CD4-positive, alpha-beta T cell (primary cell): ENCODE data around the gene DES. TPM values are rescaled to one million over a fixed set of nuclear protein-coding genes. Genes with fewer than 3 reads are reported as not detected.

ENCODE experiments used
- ATAC-seq: fragments of 200-7000 bp; cut with Tn5 transposase; one replicate; pipeline ENCODE4 v1.10.0; 2022; ENCODE audit warnings: mild to moderate bottlenecking; ENCODE audit not compliant: poor library complexity
- CTCF ChIA-PET: fragments of 350-600 bp; sonication (Branson Sonifier 250); formaldehyde crosslinking; loops from one replicate; lab custom pipeline; 2021; ENCODE audit warnings: antibody characterized with exemption, inconsistent platforms; lab: Charles Lee
- POLR2A ChIA-PET: fragments of 350-600 bp; sonication (Branson Sonifier 250); formaldehyde crosslinking; loops from one replicate; lab custom pipeline; 2021; ENCODE audit warnings: antibody characterized with exemption, inconsistent platforms; lab: Charles Lee
- DNase-seq, 14 experiments: peaks; one replicate each; pipeline ENCODE4 v3.0.0-alpha.2; 2013 to 2020; ENCODE audit warnings: mixed read lengths in 2 of 14
- H3K27ac ChIP-seq, 2 donors: one replicate each; pipeline versions ENCODE4 v1.5.1 to v1.7.0; 2013; ENCODE audit warnings: low read length in 2 of 2, low read depth in 1 of 2, mild to moderate bottlenecking in 1 of 2
- H3K27me3 ChIP-seq, 2 experiments: 1 replicate in 1 of 2; 2 replicates in 1 of 2; pipeline versions ENCODE4 v1.6.1 to v1.7.0; 2013; ENCODE audit warnings: low read length in 2 of 2, control low read depth in 1 of 2, mild to moderate bottlenecking in 1 of 2, moderate library complexity in 1 of 2; ENCODE audit not compliant: insufficient read depth in 2 of 2, control insufficient read depth in 1 of 2
- H3K36me3 ChIP-seq: one replicate; pipeline ENCODE4 v1.6.1; 2013; ENCODE audit warnings: low read length, control low read depth; ENCODE audit not compliant: insufficient read depth
- H3K4me1 ChIP-seq: one replicate; pipeline ENCODE4 v1.6.1; 2013; ENCODE audit warnings: low read length, control low read depth; ENCODE audit not compliant: insufficient read depth
- H3K4me3 ChIP-seq: one replicate; pipeline ENCODE4 v1.5.1; 2013; ENCODE audit warnings: mild to moderate bottlenecking, low read length, moderate library complexity
- H3K9me3 ChIP-seq, 2 experiments: 1 replicate in 1 of 2; 2 replicates in 1 of 2; pipeline versions ENCODE4 v1.6.1 to v1.7.0; 2013; ENCODE audit warnings: low read length in 2 of 2, mild to moderate bottlenecking in 2 of 2, control low read depth in 1 of 2, moderate library complexity in 1 of 2; ENCODE audit not compliant: control insufficient read depth in 1 of 2, insufficient read depth in 1 of 2
- H3K27ac Mint-ChIP-seq: one replicate; pipeline ENCODE4 v1.8.0; 2020; ENCODE audit warnings: mixed read lengths
- H3K27me3 Mint-ChIP-seq: one replicate; pipeline ENCODE4 v1.8.0; 2021; ENCODE audit warnings: mixed read lengths
- H3K36me3 Mint-ChIP-seq: one replicate; pipeline ENCODE4 v1.8.0; 2021; ENCODE audit warnings: low read depth, mixed read lengths
- H3K4me1 Mint-ChIP-seq: one replicate; pipeline ENCODE4 v1.8.0; 2021; ENCODE audit warnings: low read depth, mixed read lengths
- H3K4me3 Mint-ChIP-seq: one replicate; pipeline ENCODE4 v1.8.0; 2020; ENCODE audit warnings: mild to moderate bottlenecking, mixed read lengths
- H3K9me3 Mint-ChIP-seq: one replicate; pipeline ENCODE4 v1.8.0; 2020; ENCODE audit warnings: mixed read lengths
- intact Hi-C, 2 experiments: fragments of 100-400 bp; cut with DNase I in 1 of 2; cut with micrococcal nuclease in 1 of 2; formaldehyde crosslinking; loops; one replicate each; pipeline versions ENCODE4 v1.15.1 to v1.9.0; 2023 to 2025; cut with DNase I, micrococcal nuclease
- total RNA-seq, 174 experiments: library from RNA in 2 of 174; stranded (reverse) in 2 of 174; gene quantifications; one replicate each; pipeline ENCODE4 v1.2.3 and lab custom pipeline; 2021 to 2026
- TF ChIP-seq, protein P1 (sequence below): fragments of 200-600 bp; IDR thresholded peaks from one replicate; pipeline ENCODE4 v1.8.0; 2022; ENCODE audit warnings: antibody characterized with exemption, mild to moderate bottlenecking

Gene DES
- total RNA-seq, 2 experiments from 2014 or later = not detected

DNA sequence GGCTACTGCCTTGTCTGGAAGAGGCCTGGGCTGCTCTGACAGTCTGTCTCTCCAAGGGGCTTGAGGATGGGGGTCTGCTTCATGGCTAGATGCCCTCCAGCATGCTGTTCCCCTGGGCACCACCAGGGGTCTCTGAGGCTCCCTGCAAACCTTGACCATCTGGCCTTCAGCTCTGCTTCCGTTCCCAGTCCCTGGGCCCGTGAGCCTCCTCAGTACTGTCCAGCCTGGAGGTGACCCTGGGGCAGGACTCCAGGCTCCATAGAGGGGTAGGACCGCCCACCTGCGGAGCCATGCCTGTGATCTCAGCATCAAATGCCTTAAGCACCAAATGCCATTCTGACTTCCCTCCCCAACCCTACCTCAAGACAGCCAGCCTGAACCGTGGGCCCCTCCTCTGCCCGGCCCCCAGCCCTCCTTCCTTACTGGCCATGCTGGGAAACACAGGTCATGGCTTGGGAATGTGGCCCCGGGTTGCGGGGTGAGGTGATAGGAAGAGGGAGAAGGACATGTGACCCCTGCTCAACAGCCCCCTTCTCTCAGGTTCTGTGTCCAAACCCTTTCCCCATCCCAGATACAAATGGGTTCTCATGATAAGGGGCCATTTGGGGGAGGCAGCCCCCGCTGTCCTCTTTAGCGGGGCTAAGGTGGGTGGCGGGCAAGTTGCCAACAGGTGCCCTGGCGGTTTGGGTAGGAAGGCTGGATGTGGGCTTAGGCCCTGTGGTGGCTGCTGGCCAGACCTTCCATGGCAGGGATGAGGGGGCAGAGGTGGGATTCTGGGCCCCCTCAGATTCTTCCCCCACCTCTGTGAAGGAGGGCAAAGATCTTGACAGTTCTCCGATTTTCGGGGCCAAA lies 41.5 kb downstream of the DES start:
- H3K4me1 ChIP-seq = peaks cover 8% of the 10 kb centered on the region
- intact Hi-C loops = loop anchor here (1.0 to 5.0 kb wide), 3 partner anchors 57 to 71 kb away; no protein-coding TSS in a partner anchor
- no peak overlapping the region for H3K4me3 Mint-ChIP-seq

GRCh38 chr2:219460424-219460926 lies 42.3 kb downstream of the DES start:
- peaks cover 6% of the 10 kb centered on the region for H3K4me1 Mint-ChIP-seq
- no peaks in the 10 kb centered on the region for H3K9me3 Mint-ChIP-seq
- no peak overlapping the region for H3K4me3 Mint-ChIP-seq
- intact Hi-C loops = no loop called here
- H3K27ac Mint-ChIP-seq = no peak overlapping the region
- no peaks in the 10 kb centered on the region for H3K9me3 ChIP-seq
- CTCF ChIA-PET = interaction anchor here (1.5 kb wide), 1 partner anchor 69 kb away, joined by 5 read pairs; no protein-coding TSS in a partner anchor
- ATAC-seq = no peak
- no peaks in the 10 kb centered on the region for H3K36me3 ChIP-seq
- H3K4me3 ChIP-seq = no peak overlapping the region
- POLR2A ChIA-PET = no interaction called here
- no peaks in the 10 kb centered on the region for H3K27me3 ChIP-seq
- H3K36me3 Mint-ChIP-seq = no peaks in the 10 kb centered on the region
- no peak overlapping the region for H3K27ac ChIP-seq
- H3K27me3 Mint-ChIP-seq = no peaks in the 10 kb centered on the region
- TF ChIP-seq, protein P1, sequence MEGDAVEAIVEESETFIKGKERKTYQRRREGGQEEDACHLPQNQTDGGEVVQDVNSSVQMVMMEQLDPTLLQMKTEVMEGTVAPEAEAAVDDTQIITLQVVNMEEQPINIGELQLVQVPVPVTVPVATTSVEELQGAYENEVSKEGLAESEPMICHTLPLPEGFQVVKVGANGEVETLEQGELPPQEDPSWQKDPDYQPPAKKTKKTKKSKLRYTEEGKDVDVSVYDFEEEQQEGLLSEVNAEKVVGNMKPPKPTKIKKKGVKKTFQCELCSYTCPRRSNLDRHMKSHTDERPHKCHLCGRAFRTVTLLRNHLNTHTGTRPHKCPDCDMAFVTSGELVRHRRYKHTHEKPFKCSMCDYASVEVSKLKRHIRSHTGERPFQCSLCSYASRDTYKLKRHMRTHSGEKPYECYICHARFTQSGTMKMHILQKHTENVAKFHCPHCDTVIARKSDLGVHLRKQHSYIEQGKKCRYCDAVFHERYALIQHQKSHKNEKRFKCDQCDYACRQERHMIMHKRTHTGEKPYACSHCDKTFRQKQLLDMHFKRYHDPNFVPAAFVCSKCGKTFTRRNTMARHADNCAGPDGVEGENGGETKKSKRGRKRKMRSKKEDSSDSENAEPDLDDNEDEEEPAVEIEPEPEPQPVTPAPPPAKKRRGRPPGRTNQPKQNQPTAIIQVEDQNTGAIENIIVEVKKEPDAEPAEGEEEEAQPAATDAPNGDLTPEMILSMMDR = no peak
- H3K4me1 ChIP-seq = peaks cover 8% of the 10 kb centered on the region
- DNase-seq = no peak

More for the DNA sequence above, 41.5 kb downstream of the DES start:
- Mint-ChIP-seq H3K27ac (no peak overlapping the region), H3K4me1 (peaks cover 6% of the 10 kb centered on the region), H3K27me3 (no peaks in the 10 kb centered on the region), H3K36me3 (no peaks in the 10 kb centered on the region), H3K9me3 (no peaks in the 10 kb centered on the region)
- Histone ChIP-seq H3K27ac (no peak overlapping the region), H3K9me3 (no peaks in the 10 kb centered on the region), H3K4me3 (no peak overlapping the region), H3K36me3 (no peaks in the 10 kb centered on the region), H3K27me3 (no peaks in the 10 kb centered on the region)
- DNase-seq (peak in 9 of 14 experiments; percentile 12 to 58 (median 33)), ATAC-seq (peak; percentile 56)
- TF ChIP-seq, protein P1 = peak; percentile 75
- ChIA-PET CTCF (interaction anchor here (1.5 to 2.5 kb wide), 2 partner anchors 70 kb away, joined by 5 to 11 read pairs; no protein-coding TSS in a partner anchor), POLR2A (no interaction called here)

GRCh38 chr2:219461047-219461514 lies 42.9 kb downstream of the DES start:
- peaks cover 8% of the 10 kb centered on the region for H3K4me1 ChIP-seq
- no peak overlapping the region for H3K27ac ChIP-seq
- H3K27me3 Mint-ChIP-seq = no peaks in the 10 kb centered on the region
- ATAC-seq (no peak), DNase-seq (no peak)
- H3K9me3 Mint-ChIP-seq = no peaks in the 10 kb centered on the region
- H3K36me3 Mint-ChIP-seq = no peaks in the 10 kb centered on the region
- intact Hi-C loops = no loop called here
- H3K36me3 ChIP-seq = no peaks in the 10 kb centered on the region
- peaks cover 6% of the 10 kb centered on the region for H3K4me1 Mint-ChIP-seq
- no peak overlapping the region for H3K4me3 ChIP-seq
- H3K9me3 ChIP-seq = no peaks in the 10 kb centered on the region
- ChIA-PET CTCF (interaction anchor here (1.5 kb wide), 1 partner anchor 69 kb away, joined by 5 read pairs; no protein-coding TSS in a partner anchor), POLR2A (no interaction called here)
- TF ChIP-seq, protein P1 = no peak
- H3K27ac Mint-ChIP-seq = no peak overlapping the region
- no peaks in the 10 kb centered on the region for H3K27me3 ChIP-seq
- H3K4me3 Mint-ChIP-seq = no peak overlapping the region
